GM23338 (cell line): ENCODE data around the gene CACNA2D3. TPM values are rescaled to one million over a fixed set of nuclear protein-coding genes. Genes with fewer than 3 reads are reported as not detected.

ENCODE experiments used
- ATAC-seq: fragments of 200-7000 bp; cut with Tn5 transposase; 3 replicates; pipeline ENCODE4 v1.9.1; 2020
- DNase-seq: peaks from one replicate; pipeline ENCODE4 v3.0.0-alpha.2; 2015; ENCODE audit warnings: low spot score
- H2AFZ ChIP-seq: fragments of 200-600 bp; sonication (generic); 2 replicates; pipeline ENCODE4 v1.8.0; 2016; ENCODE audit warnings: antibody characterized with exemption, mild to moderate bottlenecking, moderate library complexity
- H3F3A ChIP-seq: fragments of 200-600 bp; sonication (generic); replicated peaks from 2 replicates; pipeline ENCODE4 v1.8.0; 2017; ENCODE audit warnings: antibody characterized with exemption, mixed run types, low read depth
- H3K27ac ChIP-seq: fragments of 200-600 bp; sonication (generic); 2 replicates; pipeline ENCODE4 v1.6.1; 2016; ENCODE audit warnings: low read depth
- H3K27me3 ChIP-seq: fragments of 200-600 bp; sonication (generic); 2 replicates; pipeline ENCODE4 v1.8.0; 2016; ENCODE audit warnings: mild to moderate bottlenecking, mixed run types, moderate library complexity; ENCODE audit not compliant: insufficient read depth
- H3K36me3 ChIP-seq: fragments of 200-600 bp; sonication (generic); 2 replicates; pipeline ENCODE4 v1.8.0; 2016; ENCODE audit warnings: mild to moderate bottlenecking; ENCODE audit not compliant: insufficient read depth
- H3K4me1 ChIP-seq: fragments of 200-600 bp; sonication (generic); 2 replicates; pipeline ENCODE4 v1.8.0; 2016; ENCODE audit warnings: mild to moderate bottlenecking, moderate library complexity; ENCODE audit not compliant: insufficient read depth
- H3K4me2 ChIP-seq: fragments of 200-600 bp; sonication (generic); 2 replicates; pipeline ENCODE4 v1.7.1; 2017; ENCODE audit warnings: mixed run types
- H3K4me3 ChIP-seq: fragments of 200-600 bp; sonication (generic); 2 replicates; pipeline ENCODE4 v1.6.1; 2016; ENCODE audit warnings: mixed run types
- H3K79me2 ChIP-seq: fragments of 200-600 bp; sonication (generic); replicated peaks from 2 replicates; pipeline ENCODE4 v1.8.0; 2017; ENCODE audit warnings: mild to moderate bottlenecking; ENCODE audit not compliant: insufficient read depth
- H3K9me2 ChIP-seq: fragments of 200-600 bp; sonication (generic); 2 replicates; pipeline ENCODE4 v1.8.0; 2017; ENCODE audit not compliant: insufficient read depth
- H4K20me1 ChIP-seq: fragments of 200-600 bp; sonication (generic); replicated peaks from 2 replicates; pipeline ENCODE4 v1.8.0; 2017; ENCODE audit warnings: mild to moderate bottlenecking; ENCODE audit not compliant: insufficient read depth
- H3K27ac Mint-ChIP-seq: 2 replicates; pipeline ENCODE4 v1.8.0; 2020; ENCODE audit warnings: inconsistent platforms, mild to moderate bottlenecking, moderate library complexity, mixed read lengths
- H3K27me3 Mint-ChIP-seq: 3 replicates; pipeline ENCODE4 v1.8.0; 2022; ENCODE audit warnings: low read depth, mild to moderate bottlenecking, moderate library complexity, mixed read lengths, inconsistent platforms; ENCODE audit not compliant: insufficient read depth, poor library complexity
- H3K36me3 Mint-ChIP-seq: 3 replicates; pipeline ENCODE4 v1.8.0; 2021; ENCODE audit warnings: low read depth, mild to moderate bottlenecking, inconsistent platforms, moderate library complexity, mixed read lengths
- H3K4me1 Mint-ChIP-seq: 3 replicates; pipeline ENCODE4 v1.8.0; 2020; ENCODE audit warnings: mild to moderate bottlenecking, inconsistent platforms, mixed read lengths
- H3K4me3 Mint-ChIP-seq: 3 replicates; pipeline ENCODE4 v1.8.0; 2021; ENCODE audit warnings: moderate library complexity, mild to moderate bottlenecking, inconsistent platforms, mixed read lengths
- H3K9me3 Mint-ChIP-seq: 3 replicates; pipeline ENCODE4 v1.8.0; 2020; ENCODE audit warnings: moderate library complexity, mild to moderate bottlenecking, inconsistent platforms, mixed read lengths
- CREB1 ChIP-seq: fragments of 250-450 bp; sonication (Bioruptor Pico); IDR thresholded peaks from 2 replicates; pipeline ENCODE4 v1.5.0; 2020; ENCODE audit warnings: low read depth, mild to moderate bottlenecking, moderate library complexity
- EZH2 ChIP-seq: fragments of 200-600 bp; sonication (generic); IDR thresholded peaks from one replicate; pipeline ENCODE4 v1.8.0; 2017; ENCODE audit warnings: antibody characterized with exemption, mild to moderate bottlenecking, low read depth; ENCODE audit not compliant: unreplicated experiment
- EZH2phosphoT487 ChIP-seq: fragments of 200-600 bp; sonication (generic); IDR thresholded peaks from one replicate; pipeline ENCODE4 v1.8.1; 2018; ENCODE audit warnings: antibody characterized with exemption; ENCODE audit not compliant: unreplicated experiment
- JUNB ChIP-seq: IDR thresholded peaks from one replicate; pipeline ENCODE4 v1.6.1; 2016; ENCODE audit warnings: antibody characterized with exemption; ENCODE audit not compliant: unreplicated experiment
- NANOG ChIP-seq: IDR thresholded peaks from 2 replicates; pipeline ENCODE4 v1.6.1; 2016; ENCODE audit warnings: antibody characterized with exemption, borderline replicate concordance
- POLR2AphosphoS5 ChIP-seq: IDR thresholded peaks from 2 replicates; pipeline ENCODE4 v1.6.1; 2016; ENCODE audit warnings: antibody characterized with exemption, low read depth
- STAT1 ChIP-seq: IDR thresholded peaks from one replicate; pipeline ENCODE4 v1.6.1; 2016; ENCODE audit warnings: antibody characterized with exemption; ENCODE audit not compliant: unreplicated experiment
- ZNF114 ChIP-seq: fragments of 250-450 bp; sonication (Bioruptor Pico); IDR thresholded peaks from 2 replicates; pipeline ENCODE4 v1.5.0; 2020; ENCODE audit warnings: mild to moderate bottlenecking, moderate library complexity
- ZNF331 ChIP-seq: fragments of 250-450 bp; sonication (Bioruptor Pico); IDR thresholded peaks from 2 replicates; pipeline ENCODE4 v1.5.0; 2020; ENCODE audit warnings: low read depth, mild to moderate bottlenecking, moderate library complexity
- polyA plus RNA-seq: library from polyadenylated mRNA; unstranded; fragments of >200 nt; fragmentation: Nextera tagmentation; extraction: Ambion mirVana; gene quantifications from 2 replicates; pipeline ENCODE4 v1.2.1, GENCODE V29; 2016
- total RNA-seq: library from RNA; depleted of rRNA; stranded (reverse); fragments of >200 nt; shearing (Covaris generic); gene quantifications from 2 replicates; pipeline ENCODE4 v1.2.3, GENCODE V29; 2014
- TF ChIP-seq, protein P1 (sequence below): IDR thresholded peaks from 2 replicates; pipeline ENCODE4 v1.6.1; 2016; ENCODE audit warnings: antibody characterized with exemption
- TF ChIP-seq, protein P2 (sequence below), 2 experiments: fragments of 200-600 bp in 1 of 2; sonication (generic) in 1 of 2; conservative IDR thresholded peaks; 2 replicates each; pipeline versions ENCODE4 v1.5.1 to v1.6.1; 2016 to 2017; ENCODE audit warnings: antibody characterized with exemption in 2 of 2, low read depth in 2 of 2, mild to moderate bottlenecking in 2 of 2, moderate library complexity in 1 of 2
- TF ChIP-seq, protein P3 (sequence below): fragments of 250-450 bp; sonication (Bioruptor Pico); IDR thresholded peaks from 2 replicates; pipeline ENCODE4 v1.5.0; 2020; ENCODE audit warnings: mild to moderate bottlenecking, moderate library complexity
- TF ChIP-seq, protein P4 (sequence below): IDR thresholded peaks from one replicate; pipeline ENCODE4 v1.6.1; 2018; ENCODE audit warnings: antibody characterized with exemption; ENCODE audit not compliant: unreplicated experiment

The CACNA2D3 gene
- total and polyA plus RNA-seq, 2 experiments from 2014 or later = 2.2 to 2.3 TPM

DNA sequence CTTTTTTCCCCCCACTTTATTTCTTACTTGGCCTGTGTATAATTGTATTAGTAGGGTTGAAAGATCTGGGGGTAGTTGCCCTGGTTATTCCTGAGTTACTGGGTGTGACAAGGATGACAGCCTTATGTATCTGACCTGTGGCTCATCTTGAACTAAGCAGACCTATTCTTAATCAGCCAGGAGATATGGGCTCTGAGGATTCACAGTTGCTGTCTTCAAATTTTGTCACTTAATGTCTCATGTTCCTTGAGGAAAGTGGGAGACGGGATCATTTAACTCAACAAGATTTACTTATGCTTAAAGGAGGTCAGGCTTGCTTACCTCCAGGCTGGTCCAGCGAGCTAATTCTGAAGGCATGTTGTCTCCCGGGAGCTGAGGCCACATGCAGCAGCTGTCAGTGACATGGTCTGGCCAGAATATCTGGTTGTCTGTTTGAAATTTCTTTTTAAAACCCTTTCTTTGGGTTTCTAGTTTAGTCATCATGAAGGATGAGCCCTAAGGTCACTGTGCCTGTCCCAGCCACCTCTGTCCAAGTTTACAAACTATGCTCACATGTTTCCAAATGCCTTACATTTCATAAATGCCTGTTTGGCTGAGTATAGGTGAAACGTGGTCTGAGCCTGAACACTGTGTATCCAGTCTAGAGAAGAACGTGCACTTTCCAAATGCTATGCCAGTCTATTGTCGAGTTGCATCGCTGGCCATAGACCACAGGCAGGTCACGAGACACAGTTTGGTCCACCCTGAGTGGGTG is 778.7 kb downstream of the CACNA2D3 start:
- no peak for ATAC-seq
- H3K27me3 Mint-ChIP-seq = peaks cover 2% of the 10 kb centered on the region
- H3K27ac Mint-ChIP-seq = no peak overlapping the region
- H3K36me3 Mint-ChIP-seq = 0 out of 3 replicates have a peak, but pooled peaks cover 3% of the 10 kb centered on the region
- Histone ChIP-seq H3K27ac (no peak overlapping the region), H3K4me3 (no peak overlapping the region), H2AFZ (no peak overlapping the region), H3F3A (no peaks in the 10 kb centered on the region), H3K79me2 (no peaks in the 10 kb centered on the region), H3K9me2 (no peaks in the 10 kb centered on the region), H3K27me3 (no peaks in the 10 kb centered on the region), H3K36me3 (no peaks in the 10 kb centered on the region; the same call in 1 of the 2 replicates), H4K20me1 (no peaks in the 10 kb centered on the region), H3K4me2 (no peak overlapping the region), H3K4me1 (0 out of 2 replicates have a peak, but pooled peaks cover 4% of the 10 kb centered on the region)
- H3K4me3 Mint-ChIP-seq = no peak overlapping the region
- no peaks in the 10 kb centered on the region for H3K9me3 Mint-ChIP-seq
- no peak for DNase-seq
- no peak for TF ChIP-seq ZNF114 (CRISPR knock-in tag)
- TF ChIP-seq NANOG = no peak
- no peak for TF ChIP-seq CREB1 (CRISPR knock-in tag)
- no peak for TF ChIP-seq EZH2
- TF ChIP-seq, protein P1, sequence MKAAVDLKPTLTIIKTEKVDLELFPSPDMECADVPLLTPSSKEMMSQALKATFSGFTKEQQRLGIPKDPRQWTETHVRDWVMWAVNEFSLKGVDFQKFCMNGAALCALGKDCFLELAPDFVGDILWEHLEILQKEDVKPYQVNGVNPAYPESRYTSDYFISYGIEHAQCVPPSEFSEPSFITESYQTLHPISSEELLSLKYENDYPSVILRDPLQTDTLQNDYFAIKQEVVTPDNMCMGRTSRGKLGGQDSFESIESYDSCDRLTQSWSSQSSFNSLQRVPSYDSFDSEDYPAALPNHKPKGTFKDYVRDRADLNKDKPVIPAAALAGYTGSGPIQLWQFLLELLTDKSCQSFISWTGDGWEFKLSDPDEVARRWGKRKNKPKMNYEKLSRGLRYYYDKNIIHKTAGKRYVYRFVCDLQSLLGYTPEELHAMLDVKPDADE = no peak
- no peak for TF ChIP-seq JUNB
- TF ChIP-seq, protein P2, sequence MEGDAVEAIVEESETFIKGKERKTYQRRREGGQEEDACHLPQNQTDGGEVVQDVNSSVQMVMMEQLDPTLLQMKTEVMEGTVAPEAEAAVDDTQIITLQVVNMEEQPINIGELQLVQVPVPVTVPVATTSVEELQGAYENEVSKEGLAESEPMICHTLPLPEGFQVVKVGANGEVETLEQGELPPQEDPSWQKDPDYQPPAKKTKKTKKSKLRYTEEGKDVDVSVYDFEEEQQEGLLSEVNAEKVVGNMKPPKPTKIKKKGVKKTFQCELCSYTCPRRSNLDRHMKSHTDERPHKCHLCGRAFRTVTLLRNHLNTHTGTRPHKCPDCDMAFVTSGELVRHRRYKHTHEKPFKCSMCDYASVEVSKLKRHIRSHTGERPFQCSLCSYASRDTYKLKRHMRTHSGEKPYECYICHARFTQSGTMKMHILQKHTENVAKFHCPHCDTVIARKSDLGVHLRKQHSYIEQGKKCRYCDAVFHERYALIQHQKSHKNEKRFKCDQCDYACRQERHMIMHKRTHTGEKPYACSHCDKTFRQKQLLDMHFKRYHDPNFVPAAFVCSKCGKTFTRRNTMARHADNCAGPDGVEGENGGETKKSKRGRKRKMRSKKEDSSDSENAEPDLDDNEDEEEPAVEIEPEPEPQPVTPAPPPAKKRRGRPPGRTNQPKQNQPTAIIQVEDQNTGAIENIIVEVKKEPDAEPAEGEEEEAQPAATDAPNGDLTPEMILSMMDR (conservative IDR thresholded peaks at IDR 0.05; ENCODE audit: low read depth in 2 of 2) = no peak
- TF ChIP-seq, protein P3, sequence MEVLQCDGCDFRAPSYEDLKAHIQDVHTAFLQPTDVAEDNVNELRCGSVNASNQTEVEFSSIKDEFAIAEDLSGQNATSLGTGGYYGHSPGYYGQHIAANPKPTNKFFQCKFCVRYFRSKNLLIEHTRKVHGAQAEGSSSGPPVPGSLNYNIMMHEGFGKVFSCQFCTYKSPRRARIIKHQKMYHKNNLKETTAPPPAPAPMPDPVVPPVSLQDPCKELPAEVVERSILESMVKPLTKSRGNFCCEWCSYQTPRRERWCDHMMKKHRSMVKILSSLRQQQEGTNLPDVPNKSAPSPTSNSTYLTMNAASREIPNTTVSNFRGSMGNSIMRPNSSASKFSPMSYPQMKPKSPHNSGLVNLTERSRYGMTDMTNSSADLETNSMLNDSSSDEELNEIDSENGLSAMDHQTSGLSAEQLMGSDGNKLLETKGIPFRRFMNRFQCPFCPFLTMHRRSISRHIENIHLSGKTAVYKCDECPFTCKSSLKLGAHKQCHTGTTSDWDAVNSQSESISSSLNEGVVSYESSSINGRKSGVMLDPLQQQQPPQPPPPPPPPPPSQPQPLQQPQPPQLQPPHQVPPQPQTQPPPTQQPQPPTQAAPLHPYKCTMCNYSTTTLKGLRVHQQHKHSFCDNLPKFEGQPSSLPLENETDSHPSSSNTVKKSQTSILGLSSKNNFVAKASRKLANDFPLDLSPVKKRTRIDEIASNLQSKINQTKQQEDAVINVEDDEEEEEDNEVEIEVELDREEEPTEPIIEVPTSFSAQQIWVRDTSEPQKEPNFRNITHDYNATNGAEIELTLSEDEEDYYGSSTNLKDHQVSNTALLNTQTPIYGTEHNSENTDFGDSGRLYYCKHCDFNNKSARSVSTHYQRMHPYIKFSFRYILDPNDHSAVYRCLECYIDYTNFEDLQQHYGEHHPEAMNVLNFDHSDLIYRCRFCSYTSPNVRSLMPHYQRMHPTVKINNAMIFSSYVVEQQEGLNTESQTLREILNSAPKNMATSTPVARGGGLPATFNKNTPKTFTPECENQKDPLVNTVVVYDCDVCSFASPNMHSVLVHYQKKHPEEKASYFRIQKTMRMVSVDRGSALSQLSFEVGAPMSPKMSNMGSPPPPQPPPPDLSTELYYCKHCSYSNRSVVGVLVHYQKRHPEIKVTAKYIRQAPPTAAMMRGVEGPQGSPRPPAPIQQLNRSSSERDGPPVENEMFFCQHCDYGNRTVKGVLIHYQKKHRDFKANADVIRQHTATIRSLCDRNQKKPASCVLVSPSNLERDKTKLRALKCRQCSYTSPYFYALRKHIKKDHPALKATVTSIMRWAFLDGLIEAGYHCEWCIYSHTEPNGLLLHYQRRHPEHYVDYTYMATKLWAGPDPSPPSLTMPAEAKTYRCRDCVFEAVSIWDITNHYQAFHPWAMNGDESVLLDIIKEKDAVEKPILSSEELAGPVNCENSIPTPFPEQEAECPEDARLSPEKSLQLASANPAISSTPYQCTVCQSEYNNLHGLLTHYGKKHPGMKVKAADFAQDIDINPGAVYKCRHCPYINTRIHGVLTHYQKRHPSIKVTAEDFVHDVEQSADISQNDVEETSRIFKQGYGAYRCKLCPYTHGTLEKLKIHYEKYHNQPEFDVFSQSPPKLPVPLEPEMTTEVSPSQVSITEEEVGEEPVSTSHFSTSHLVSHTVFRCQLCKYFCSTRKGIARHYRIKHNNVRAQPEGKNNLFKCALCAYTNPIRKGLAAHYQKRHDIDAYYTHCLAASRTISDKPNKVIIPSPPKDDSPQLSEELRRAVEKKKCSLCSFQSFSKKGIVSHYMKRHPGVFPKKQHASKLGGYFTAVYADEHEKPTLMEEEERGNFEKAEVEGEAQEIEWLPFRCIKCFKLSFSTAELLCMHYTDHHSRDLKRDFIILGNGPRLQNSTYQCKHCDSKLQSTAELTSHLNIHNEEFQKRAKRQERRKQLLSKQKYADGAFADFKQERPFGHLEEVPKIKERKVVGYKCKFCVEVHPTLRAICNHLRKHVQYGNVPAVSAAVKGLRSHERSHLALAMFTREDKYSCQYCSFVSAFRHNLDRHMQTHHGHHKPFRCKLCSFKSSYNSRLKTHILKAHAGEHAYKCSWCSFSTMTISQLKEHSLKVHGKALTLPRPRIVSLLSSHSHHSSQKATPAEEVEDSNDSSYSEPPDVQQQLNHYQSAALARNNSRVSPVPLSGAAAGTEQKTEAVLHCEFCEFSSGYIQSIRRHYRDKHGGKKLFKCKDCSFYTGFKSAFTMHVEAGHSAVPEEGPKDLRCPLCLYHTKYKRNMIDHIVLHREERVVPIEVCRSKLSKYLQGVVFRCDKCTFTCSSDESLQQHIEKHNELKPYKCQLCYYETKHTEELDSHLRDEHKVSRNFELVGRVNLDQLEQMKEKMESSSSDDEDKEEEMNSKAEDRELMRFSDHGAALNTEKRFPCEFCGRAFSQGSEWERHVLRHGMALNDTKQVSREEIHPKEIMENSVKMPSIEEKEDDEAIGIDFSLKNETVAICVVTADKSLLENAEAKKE = no peak
- no peak for TF ChIP-seq POLR2AphosphoS5
- TF ChIP-seq, protein P4, sequence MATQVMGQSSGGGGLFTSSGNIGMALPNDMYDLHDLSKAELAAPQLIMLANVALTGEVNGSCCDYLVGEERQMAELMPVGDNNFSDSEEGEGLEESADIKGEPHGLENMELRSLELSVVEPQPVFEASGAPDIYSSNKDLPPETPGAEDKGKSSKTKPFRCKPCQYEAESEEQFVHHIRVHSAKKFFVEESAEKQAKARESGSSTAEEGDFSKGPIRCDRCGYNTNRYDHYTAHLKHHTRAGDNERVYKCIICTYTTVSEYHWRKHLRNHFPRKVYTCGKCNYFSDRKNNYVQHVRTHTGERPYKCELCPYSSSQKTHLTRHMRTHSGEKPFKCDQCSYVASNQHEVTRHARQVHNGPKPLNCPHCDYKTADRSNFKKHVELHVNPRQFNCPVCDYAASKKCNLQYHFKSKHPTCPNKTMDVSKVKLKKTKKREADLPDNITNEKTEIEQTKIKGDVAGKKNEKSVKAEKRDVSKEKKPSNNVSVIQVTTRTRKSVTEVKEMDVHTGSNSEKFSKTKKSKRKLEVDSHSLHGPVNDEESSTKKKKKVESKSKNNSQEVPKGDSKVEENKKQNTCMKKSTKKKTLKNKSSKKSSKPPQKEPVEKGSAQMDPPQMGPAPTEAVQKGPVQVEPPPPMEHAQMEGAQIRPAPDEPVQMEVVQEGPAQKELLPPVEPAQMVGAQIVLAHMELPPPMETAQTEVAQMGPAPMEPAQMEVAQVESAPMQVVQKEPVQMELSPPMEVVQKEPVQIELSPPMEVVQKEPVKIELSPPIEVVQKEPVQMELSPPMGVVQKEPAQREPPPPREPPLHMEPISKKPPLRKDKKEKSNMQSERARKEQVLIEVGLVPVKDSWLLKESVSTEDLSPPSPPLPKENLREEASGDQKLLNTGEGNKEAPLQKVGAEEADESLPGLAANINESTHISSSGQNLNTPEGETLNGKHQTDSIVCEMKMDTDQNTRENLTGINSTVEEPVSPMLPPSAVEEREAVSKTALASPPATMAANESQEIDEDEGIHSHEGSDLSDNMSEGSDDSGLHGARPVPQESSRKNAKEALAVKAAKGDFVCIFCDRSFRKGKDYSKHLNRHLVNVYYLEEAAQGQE = no peak
- TF ChIP-seq STAT1 = no peak
- TF ChIP-seq EZH2phosphoT487 = no peak
- TF ChIP-seq ZNF331 (CRISPR knock-in tag) = no peak
- H3K4me1 Mint-ChIP-seq = peaks cover 7% of the 10 kb centered on the region; the same call in 2 of the 3 replicates
